Endothelial cell of umbilical vein (primary cell): ENCODE data around the gene NAA30.

Experiments
- CTCF ChIP-seq, 2 donors: IDR thresholded peaks; 1 replicate in 1 of 2; 2 replicates in 1 of 2; pipeline ENCODE4 v1.5.1; 2011; ENCODE audit warnings: low read length in 2 of 2, mild to moderate bottlenecking in 2 of 2, moderate library complexity in 2 of 2, control low read depth in 1 of 2, inconsistent platforms in 1 of 2, low read depth in 1 of 2; ENCODE audit not compliant: insufficient read depth in 1 of 2; ENCODE audit errors: extremely low read depth in 1 of 2
- EZH2 ChIP-seq: IDR thresholded peaks from 2 replicates; pipeline ENCODE4 v1.6.1; 2012; ENCODE audit warnings: borderline replicate concordance, low read depth, mild to moderate bottlenecking, moderate library complexity, low read length, inconsistent platforms; ENCODE audit not compliant: severe bottlenecking
- GATA2 ChIP-seq: IDR thresholded peaks from 2 replicates; pipeline ENCODE4 v1.7.0; 2011; ENCODE audit warnings: low read depth, mild to moderate bottlenecking, moderate library complexity, mixed read lengths, low read length; ENCODE audit not compliant: insufficient read length, insufficient read depth
- JUN ChIP-seq: IDR thresholded peaks from 2 replicates; pipeline ENCODE4 v1.6.1; 2011; ENCODE audit warnings: borderline replicate concordance, low read depth; ENCODE audit not compliant: insufficient read length, insufficient read depth
- MAX ChIP-seq: IDR thresholded peaks from 2 replicates; pipeline ENCODE4 v1.6.1; 2011; ENCODE audit not compliant: insufficient read depth, insufficient read length
- POLR2A ChIP-seq: IDR thresholded peaks from 2 replicates; pipeline ENCODE4 v1.6.1; 2012; ENCODE audit warnings: low read depth, mild to moderate bottlenecking, control low read depth, low read length
- POLR2AphosphoS5 ChIP-seq: IDR thresholded peaks from 2 replicates; pipeline ENCODE4 v1.6.1; 2012; ENCODE audit warnings: low read depth, mild to moderate bottlenecking, control low read depth, low read length, moderate library complexity; ENCODE audit not compliant: insufficient read depth

GRCh38 chr14:57408037-57408436 lies 17.7 kb downstream of the NAA30 start:
- no peak for TF ChIP-seq CTCF (IDR thresholded peaks at IDR 0.05; ENCODE audit: extremely low read depth in 1 of 2, insufficient read depth in 1 of 2, low read depth in 1 of 2, low read length in 2 of 2)
- TF ChIP-seq EZH2 = no peak
- no peak for TF ChIP-seq MAX
- no peak for TF ChIP-seq POLR2A
- no peak for TF ChIP-seq POLR2AphosphoS5
- TF ChIP-seq JUN = no peak
- TF ChIP-seq GATA2 = no peak
